ENCODE measurements around the gene RPL13.
A peak's percentile ranks its signal among the peaks of the same experiment; 100 is the strongest.

RPL13 gene

DNA sequence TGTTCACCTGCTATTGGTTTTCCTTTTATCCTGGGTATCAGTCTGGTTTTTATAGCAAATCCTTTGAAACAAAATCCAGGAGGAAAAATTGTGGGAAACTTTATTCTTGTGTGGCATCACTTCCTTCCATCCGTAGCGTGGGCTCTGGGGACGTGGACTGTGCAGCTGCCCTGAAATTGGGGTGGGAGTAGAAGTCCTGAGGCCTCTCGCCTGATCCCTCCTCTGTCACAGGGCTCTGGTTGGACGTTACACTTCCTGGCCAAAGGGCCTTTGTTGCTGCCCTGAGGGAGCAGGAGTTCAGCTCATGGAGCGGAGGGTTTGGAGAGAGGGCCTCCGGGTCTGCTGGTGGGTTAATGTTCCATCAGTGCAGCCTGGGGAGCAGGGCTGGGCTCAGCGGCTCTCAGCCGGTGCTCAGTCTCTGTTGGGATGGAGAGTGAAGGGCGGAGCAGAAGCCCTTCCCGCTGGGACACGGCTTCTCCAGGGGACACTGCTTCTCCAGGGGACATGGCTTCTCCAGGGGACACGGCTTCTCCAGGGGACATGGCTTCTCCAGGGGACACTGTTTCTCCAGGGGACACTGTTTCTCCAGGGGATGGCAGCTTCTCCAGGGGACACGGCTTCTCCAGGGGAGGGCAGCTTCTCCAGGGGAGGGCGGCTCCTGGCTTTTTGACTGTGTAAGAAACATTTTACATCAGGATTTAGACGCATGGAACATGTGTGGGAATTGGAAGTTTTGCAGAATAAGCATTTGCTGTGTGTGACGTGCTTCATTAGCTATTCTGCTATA, 15.2 kb upstream of the RPL13 start:
- no peak for DNase-seq (ENCODE audit: low spot score)

DNA sequence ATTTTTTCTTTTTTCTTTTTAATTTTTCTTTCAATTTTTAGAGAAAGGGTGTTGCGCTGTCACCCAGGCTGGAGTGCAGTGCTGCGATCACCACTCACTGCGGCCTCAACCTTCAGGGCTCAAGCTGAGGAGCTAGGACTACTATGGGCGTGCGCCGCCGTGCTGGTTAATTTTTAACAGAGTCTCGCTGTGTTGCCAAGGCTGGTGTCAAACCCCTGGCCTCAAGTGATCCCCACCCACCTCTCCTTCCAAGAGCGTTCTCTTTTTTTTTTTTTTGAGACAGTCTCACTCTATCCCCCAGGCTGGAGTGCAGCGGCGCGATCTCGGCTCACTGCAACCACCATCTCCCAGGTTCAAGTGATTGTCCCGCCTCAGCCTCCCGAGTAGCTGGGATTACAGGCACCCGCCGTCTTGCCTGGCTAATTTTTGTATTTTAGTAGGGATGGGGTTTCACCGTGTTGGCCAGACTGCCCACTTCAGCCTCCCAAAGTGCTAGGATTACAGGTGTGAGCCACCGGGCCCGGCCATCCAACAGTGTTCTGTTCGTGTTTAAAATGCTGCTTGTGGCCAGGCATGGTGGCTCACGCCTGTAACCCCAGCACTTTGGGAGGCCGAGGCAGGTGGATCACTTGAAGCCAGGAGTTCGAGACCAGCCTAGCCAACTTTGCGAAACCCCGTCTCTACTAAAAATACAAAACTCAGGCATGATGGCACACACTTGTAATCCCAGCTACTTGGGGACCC, 14.5 kb upstream of the RPL13 start:
- DNase-seq (ENCODE audit: low spot score) = no peak

DNA sequence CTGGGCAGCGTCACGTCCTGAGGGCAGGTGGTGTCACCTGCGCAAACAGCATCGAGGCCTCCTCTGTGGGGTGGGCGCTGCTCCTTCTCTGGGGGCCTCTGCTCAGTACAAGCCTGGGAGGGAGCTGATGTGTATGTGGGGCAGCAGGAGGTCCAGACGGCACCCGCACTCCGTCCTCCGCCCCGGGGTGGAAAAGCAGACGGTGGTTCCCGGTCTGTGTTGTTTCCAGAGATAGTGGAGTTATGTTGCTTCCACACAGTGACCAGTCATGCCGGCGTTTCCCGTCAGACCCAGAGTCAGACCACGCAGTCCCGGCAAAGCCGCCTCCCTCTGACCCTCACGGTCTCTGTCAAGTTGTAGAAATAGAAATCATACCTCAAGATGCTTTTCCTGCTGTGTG, 13.7 kb upstream of the RPL13 start:
- DNase-seq (ENCODE audit: low spot score) = no peak

DNA sequence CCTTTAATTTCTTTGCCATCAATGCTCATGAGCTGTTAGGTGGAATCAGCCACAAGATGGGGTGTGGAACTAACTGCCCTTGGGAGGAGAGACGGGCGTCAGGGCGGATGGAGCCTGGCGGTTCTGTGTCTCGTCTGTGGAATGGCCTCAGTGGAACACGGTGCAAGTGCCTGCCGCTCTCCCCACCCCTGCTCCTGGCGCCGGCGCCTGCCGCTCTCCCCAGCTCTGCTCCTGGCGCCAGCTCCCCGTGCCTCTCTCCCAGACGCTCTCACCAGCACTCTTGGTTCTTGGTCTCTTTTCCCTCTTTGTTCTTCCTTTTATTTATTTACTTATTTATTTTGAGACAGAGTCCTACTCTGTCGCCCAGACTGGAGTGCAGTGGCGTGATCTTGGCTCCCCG, 13.2 kb upstream of the RPL13 start:
- no peak for DNase-seq (ENCODE audit: low spot score)

DNA sequence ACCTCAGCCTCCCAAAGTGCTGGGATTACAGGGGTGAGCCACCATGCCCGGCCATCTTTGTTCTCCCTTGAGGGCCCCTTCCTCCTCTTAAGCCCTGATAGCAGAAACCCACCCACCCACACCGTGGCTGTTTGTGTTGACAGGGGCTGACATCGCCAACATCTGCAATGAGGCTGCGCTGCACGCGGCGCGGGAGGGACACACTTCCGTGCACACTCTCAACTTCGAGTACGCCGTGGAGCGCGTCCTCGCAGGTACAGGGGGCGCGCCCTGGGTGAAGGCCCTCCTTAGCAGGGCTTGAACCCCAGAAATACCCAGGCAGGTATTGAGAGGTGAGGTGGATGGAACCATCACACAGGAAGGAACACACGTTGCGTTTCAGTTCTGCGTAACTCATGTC, 12.6 kb upstream of the RPL13 start:
- no peak for DNase-seq (ENCODE audit: low spot score)

DNA sequence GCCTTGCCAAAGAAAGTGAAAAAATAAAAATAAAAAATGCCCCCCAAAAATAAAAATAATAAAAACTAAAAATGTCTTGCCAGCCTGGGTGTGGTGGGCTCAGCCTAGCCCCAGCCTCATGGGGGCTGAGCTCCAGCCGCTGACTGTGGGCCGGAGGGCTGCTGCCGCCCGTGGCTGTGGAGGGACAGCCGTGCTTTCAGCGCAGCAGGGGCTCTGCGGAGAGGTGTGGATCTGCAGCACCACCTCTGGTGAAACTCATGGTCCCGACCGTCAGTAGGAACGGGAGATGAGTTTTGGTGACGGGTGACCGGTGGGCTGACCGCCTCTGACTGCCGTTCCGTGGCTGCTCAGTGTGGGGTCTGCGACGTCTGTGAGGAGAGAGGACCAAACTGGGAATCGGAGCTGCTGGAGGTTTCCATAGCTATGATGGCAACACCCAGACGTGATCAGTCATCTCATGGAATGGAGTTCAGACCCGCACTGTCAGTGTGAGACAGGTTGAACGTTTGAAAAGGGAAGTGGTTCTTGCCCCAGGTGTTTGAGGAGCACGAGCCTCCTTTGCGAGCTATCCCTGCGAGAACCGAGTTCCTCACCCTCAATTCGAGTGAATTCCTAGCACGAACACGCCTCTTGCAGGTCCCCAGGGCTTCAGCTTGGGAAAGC, 12.0 kb upstream of the RPL13 start:
- DNase-seq (ENCODE audit: low spot score) = no peak

DNA sequence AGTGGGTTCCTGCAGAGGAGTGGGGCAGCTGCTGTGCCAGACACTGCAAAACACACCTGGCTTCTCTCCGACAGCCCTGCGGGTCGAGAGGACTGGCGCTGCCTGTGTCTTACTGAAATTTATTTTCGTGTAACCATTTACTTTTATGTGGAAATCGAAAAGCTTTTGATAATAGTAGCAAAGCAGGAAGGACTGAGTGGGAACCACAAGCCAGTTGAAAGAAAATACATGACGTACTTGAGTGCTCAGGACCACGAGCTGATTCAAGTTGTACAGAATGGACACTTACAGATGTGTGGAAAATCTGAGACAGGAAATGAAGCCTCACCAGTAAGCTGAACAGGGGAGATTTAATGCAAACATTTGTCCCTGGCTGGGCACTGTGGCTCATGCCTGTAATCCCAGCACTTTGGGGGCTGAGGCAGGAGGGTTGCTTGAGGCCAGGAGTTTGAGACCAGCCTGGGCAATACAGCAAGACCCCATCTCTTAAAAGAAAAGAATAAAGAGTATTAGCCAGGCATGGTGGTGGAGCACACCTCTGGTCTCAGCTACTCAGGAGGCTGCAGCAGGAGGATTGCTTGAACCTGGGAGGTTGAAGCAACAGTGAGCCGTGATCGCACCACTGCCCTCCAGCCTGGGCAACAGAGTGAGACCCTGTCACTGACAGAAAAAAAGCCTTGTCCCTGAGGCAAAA, 11.3 kb upstream of the RPL13 start:
- DNase-seq (ENCODE audit: low spot score) = no peak

DNA sequence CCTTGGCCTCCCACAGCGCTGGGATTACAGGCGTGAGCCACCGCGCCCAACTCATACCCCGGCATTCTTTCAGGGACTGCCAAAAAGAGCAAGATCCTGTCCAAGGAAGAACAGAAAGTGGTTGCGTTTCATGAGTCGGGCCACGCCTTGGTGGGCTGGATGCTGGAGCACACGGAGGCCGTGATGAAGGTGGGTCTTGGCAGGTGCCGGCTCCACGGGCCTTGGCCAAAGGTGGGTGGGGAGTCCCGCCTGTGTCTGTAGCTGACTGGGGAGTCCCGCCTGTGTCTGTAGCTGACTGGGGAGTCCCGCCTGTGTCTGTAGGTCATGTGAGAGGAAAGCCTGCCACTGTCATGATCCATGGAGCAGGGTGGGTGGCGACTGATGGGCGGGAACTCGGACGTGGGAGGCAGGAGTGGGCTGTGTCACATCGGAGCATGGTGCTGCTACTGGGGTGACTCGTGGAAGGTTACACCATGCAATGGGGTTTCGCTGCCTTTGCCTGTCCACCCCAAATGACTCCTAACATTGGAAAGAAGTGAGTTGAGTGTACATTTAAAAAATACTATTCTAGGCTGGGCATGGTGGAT, 10.0 kb upstream of the RPL13 start:
- no peak for DNase-seq (ENCODE audit: low spot score)

DNA sequence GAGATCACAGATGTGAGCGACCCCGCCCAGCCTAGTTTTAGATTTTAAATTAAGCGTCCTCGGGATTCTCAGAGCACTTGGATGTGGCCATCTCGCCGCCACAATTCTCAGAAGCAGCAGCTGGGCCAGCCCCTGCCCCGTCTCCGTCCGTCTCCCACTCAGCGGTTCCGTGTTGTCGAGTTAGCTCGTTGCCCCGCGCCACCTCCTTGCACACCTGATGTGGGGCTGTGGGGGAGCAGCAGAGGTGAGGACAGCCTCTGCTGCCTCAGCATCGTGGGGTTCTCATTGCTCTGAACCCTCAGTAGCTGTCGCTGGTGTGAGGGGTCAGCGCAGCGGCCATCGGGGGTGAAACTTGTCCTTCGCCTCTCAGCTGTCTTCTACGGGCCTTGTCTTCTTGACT, 8.2 kb upstream of the RPL13 start:
- no peak for DNase-seq (ENCODE audit: low spot score)

DNA sequence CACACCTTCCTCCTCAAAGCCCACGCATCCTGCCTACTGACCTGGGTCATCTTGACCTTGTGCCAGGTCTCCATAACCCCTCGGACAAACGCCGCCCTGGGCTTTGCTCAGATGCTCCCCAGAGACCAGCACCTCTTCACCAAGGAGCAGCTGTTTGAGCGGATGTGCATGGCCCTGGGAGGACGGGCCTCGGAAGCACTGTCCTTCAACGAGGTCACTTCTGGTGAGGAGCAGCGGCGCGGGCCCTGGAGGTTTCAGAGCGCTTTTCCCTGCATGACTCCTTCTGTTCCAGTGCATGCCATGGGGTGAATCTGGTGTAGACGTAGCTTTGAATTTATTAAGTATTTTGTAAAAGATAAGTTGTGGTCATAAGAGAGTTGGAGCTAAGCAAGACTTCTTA, 7.6 kb upstream of the RPL13 start:
- no peak for DNase-seq (ENCODE audit: low spot score)

DNA sequence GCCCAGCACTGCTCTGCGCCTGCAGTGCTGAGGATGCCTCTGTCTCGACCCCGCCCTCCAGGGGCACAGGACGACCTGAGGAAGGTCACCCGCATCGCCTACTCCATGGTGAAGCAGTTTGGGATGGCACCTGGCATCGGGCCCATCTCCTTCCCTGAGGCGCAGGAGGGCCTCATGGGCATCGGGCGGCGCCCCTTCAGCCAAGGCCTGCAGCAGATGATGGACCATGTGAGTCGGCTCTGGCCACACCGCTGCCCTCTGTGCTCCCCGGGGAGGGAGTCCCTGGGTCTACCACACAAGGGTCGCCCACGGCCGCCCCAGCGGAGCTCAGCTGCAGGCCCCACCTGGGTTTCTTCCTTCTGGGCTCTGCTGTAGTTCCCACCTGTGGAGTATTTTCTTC, 6.7 kb upstream of the RPL13 start:
- no peak for DNase-seq (ENCODE audit: low spot score)

DNA sequence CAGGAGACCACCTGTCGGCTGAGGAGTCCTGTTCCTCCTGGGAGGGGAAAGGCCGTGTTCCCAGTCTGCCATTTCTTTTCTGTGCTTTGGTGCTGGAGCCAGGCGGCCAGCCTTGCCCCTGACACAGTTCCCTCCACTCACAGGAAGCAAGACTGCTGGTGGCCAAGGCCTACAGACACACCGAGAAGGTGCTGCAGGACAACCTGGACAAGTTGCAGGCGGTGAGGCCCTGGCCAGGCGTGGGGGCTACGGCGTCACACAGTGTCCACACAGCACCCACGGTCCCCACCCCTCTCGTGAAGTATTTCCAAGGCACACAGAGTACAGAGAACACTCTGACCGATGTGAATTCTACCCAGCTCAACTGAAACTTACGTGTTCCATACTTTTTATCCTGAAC, 6.1 kb upstream of the RPL13 start:
- no peak for DNase-seq (ENCODE audit: low spot score)

DNA sequence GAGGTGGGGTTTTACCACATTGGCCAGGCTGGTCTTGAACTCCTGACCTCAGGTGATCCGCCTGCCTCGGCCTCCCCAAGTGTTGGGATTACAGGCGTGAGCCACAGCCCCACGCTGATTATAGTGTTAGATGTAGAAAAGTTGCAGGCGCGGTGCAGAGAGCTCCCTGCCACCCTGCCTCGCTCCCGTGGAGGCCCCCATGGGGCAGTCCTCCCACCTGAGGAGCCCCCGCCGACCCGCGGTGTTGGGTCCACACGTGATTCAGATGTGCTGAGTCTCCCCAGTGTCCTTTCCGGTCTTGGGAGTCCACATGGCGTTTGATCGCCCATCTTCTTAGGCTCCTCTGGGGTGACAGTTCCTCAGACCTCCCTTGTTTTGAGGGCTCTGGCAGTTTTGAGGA, 5.2 kb upstream of the RPL13 start:
- DNase-seq (ENCODE audit: low spot score) = no peak

DNA sequence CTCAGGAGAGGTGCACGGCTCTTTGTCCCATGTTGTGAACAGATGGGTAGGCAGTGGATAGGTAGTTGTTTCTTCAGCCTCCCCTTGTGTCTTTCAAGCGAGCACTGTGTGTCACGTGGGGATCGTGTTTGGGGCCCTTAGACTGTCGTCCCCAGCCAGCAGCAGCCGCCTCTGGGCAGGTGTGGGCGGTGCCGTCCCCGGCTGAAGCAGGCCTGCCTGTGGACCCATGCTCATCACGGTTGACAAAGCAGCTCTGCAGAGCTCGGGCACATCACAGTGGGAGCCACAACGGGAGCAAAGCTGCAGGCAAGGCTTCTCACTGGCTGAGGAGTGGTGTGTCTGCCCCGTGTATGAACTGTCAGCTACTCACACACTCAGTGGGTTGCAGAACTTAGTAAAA, 4.7 kb upstream of the RPL13 start:
- no peak for DNase-seq (ENCODE audit: low spot score)

DNA sequence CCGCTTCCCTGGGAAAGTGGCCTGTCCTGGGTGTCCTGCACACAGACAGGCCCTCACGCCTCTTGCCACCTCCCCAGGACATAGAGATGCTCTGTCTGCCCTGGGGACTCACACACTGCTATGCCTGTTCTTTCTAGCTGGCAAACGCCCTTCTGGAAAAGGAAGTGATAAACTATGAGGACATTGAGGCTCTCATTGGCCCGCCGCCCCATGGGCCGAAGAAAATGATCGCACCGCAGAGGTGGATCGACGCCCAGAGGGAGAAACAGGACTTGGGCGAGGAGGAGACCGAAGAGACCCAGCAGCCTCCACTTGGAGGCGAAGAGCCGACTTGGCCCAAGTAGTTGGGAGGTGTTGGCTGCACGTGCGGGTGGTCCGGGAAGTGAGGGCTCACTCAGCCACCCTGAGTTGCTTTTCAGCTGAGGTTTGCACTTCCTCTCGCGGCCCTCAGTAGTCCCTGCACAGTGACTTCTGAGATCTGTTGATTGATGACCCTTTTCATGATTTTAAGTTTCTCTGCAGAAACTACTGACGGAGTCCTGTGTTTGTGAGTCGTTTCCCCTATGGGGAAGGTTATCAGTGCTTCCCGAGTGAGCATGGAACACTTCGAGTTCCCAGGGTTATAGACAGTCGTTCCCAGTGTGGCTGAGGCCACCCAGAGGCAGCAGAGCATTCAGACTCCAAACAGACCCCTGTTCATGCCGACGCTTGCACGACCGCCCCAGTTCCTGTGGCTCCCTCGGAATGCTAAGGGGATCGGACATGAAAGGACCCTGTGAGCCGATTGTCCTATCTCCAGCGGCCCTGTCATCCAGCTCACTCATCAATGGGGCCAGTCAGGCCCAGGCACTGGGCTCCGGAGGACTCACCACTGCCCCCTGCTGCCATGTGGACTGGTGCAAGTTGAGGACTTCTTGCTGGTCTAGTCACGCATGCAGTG, 3.5 kb upstream of the RPL13 start:
- peak; percentile 91 for DNase-seq (ENCODE audit: low spot score)

DNA sequence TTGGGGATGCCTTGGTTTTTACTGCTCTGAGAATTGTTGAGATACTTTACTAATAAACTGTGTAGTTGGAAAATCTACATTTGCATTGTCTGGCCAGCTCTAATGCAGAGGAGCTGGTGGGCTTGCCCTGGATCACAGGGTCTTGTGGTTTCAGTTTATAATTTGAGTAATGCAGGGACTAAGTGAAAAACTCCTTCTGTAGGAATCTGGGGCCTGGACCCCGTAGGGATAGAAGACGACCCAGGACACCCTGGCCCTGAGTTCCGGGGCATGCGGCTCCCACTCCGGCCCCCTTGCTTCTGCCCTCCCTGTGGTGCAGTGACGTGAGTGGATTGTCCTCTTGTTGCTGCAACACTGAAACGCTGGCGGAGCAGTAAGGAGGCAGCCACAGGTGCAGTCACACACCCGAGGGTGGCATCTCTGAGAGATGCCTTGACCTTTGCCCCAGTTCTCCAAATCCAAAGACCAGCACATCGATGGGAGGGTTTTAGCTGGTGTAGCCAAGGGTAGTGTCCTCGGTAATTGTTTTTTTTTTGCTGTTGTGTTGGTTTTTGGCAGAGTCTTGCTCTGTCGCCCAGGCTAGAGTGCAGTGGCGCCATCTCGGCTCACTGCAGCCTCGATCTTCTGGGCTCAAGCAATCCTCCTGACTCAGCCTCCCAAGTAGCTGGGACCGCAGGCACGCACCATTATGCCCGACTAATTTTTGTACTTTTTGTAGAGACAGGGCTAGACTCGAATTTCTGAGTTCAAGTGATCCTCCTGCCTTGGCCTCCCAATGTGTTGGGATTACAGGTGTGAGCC, 2.6 kb upstream of the RPL13 start:
- no peak for DNase-seq (ENCODE audit: low spot score)

DNA sequence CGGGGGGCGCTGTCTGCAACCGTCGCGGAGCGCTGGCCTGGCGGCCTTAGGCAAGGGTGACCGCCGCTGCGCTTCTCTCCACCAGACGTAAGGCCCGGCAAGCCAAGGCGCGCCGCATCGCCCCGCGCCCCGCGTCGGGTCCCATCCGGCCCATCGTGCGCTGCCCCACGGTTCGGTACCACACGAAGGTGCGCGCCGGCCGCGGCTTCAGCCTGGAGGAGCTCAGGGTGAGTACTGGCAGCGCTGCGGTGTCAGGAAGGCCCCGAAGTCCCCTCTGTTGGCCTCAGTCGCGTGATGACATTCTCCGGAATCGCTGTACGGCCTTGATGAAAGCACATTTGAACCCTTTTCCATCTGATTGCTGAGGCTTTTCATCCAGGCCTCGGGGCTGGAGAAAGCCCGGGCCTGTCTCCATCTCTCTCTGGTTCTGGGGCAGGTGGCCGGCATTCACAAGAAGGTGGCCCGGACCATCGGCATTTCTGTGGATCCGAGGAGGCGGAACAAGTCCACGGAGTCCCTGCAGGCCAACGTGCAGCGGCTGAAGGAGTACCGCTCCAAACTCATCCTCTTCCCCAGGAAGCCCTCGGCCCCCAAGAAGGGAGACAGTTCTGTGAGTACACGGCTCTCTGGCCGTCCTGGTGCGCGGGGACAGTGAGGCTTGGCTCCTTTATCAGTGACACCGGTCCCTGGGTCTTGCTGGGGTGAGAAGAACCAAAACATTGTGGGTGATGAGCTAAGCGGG, 831 bp downstream of the RPL13 start:
- DNase-seq (ENCODE audit: low spot score) = no peak

DNA sequence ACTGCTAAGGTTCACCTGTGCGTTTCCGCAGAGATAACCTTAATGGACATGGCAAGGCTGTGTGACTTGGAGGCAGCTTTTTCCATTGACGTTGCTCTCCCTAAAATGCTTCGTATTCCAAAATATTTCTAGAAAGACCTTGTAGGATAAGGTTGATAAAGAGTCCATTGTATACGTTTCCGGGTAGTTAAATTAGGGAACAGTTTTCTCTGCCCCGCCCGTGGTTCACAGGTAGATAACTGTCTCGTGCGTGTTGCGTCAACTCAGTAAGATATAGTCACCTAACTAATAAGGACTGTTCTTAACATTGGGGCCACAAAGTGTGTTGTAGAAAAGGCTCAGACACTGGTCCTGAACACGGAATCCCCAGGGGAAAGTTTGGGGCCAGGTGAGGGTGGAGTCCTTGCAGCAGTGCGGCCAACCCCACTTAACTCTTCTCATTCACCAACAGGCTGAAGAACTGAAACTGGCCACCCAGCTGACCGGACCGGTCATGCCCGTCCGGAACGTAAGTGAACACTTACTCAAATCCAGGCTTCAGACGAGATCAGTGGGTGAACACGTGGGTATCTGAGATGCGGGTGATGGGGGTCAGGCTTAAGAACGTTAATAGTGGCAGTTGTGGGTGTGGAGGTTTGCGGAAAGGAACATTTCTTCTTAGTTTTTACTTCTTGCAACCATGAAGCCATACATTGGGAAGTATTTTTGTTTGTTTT, 1.6 kb downstream of the RPL13 start:
- no peak for DNase-seq (ENCODE audit: low spot score)

DNA sequence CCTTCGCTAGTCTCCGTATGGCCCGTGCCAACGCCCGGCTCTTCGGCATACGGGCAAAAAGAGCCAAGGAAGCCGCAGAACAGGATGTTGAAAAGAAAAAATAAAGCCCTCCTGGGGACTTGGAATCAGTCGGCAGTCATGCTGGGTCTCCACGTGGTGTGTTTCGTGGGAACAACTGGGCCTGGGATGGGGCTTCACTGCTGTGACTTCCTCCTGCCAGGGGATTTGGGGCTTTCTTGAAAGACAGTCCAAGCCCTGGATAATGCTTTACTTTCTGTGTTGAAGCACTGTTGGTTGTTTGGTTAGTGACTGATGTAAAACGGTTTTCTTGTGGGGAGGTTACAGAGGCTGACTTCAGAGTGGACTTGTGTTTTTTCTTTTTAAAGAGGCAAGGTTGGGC, 2.5 kb downstream of the RPL13 start:
- DNase-seq (ENCODE audit: low spot score) = no peak

All from kidney capillary endothelial cell (primary cell).